Adrenal gland (tissue), 12 donors: ENCODE results near the gene FLYWCH2. TPM values are rescaled to one million over a fixed set of nuclear protein-coding genes. Genes with fewer than 3 reads are reported as not detected.

Experiments used
- DNase-seq, 7 donors: peaks; one replicate each; pipeline ENCODE4 v3.0.0-alpha.2; 2019 to 2020
- H3K27ac ChIP-seq, 5 donors: fragments of 200-600 bp; sonication (generic) in 4 of 5; 1 replicate in 3 of 5; 2 replicates in 2 of 5; pipeline versions ENCODE4 v1.5.1 to v1.8.0; 2016 to 2020; ENCODE audit warnings: mild to moderate bottlenecking in 1 of 5
- H3K27me3 ChIP-seq: fragments of 200-600 bp; 2 replicates; pipeline ENCODE4 v1.8.0; 2021
- H3K36me3 ChIP-seq, 2 donors: fragments of 200-600 bp; replicated peaks in 1 of 2; 1 replicate in 1 of 2; 2 replicates in 1 of 2; pipeline versions ENCODE4 v1.5.1 to v1.8.0; 2018 to 2022
- H3K4me1 ChIP-seq, 2 donors: fragments of 200-600 bp; replicated peaks in 1 of 2; 1 replicate in 1 of 2; 2 replicates in 1 of 2; pipeline versions ENCODE4 v1.5.1 to v1.8.0; 2018 to 2021
- H3K4me3 ChIP-seq, 4 donors: fragments of 200-600 bp; sonication (generic) in 3 of 4; one replicate each; pipeline ENCODE4 v1.5.1; 2016 to 2018
- H3K9me3 ChIP-seq, 3 donors: fragments of 200-600 bp; sonication (generic) in 1 of 3; replicated peaks in 1 of 3; 1 replicate in 2 of 3; 2 replicates in 1 of 3; pipeline versions ENCODE4 v1.5.1 to v1.8.0; 2016 to 2021
- POLR2A ChIP-seq, 2 donors: fragments of 450-650 bp; IDR thresholded peaks; one replicate each; pipeline ENCODE4 v1.6.1; 2017; ENCODE audit warnings: antibody characterized with exemption in 2 of 2, mild to moderate bottlenecking in 2 of 2, moderate library complexity in 1 of 2
- WGBS, 4 donors: extraction: QIAGEN DNeasy Blood & Tissue Kit in 2 of 4; methylation state at CpG; one replicate each; pipeline versions ENCODE4 v1.1.5 to v1.1.7; 2013 to 2017; 5-methylcytosine and 5-hydroxymethylcytosine counted together
- intact Hi-C, 2 donors: fragments of 100-400 bp; cut with DNase I; formaldehyde crosslinking; loops; one replicate each; pipeline versions ENCODE4 v1.14.1 to v1.15.0; 2022 to 2023
- polyA plus RNA-seq, 3 donors: library from polyadenylated mRNA; stranded (reverse); fragments of 200-250 nt in 2 of 3; fragments of 350-450 nt in 1 of 3; fragmentation: Illumina TruSeq in 1 of 3; extraction: RNeasy Lipid Tissue Mini Kit (QIAGEN cat#74804) in 1 of 3; gene quantifications; one replicate each; pipeline ENCODE4 v1.2.3, GENCODE V29; 2013 to 2014
- total RNA-seq, 9 donors: library from RNA; depleted of rRNA in 4 of 9; stranded (reverse); fragments of >200 nt in 4 of 9; fragments of 120-200 nt in 1 of 9; fragmentation: NEBNext Ultra II Directional in 1 of 9; extraction: Animal tissue kit (Norgen Biotek cat#: 25700) in 1 of 9; gene quantifications; one replicate each; pipeline versions ENCODE4 v1.1.0 to v1.2.4, GENCODE V29; 2013 to 2023
- TF ChIP-seq, protein P1 (sequence below), 6 experiments: fragments of 450-650 bp in 4 of 6; fragments of 200-600 bp in 2 of 6; sonication (generic) in 1 of 6; IDR thresholded peaks; 1 replicate in 5 of 6; 2 replicates in 1 of 6; pipeline versions ENCODE4 v1.5.1 to v1.8.0; 2016 to 2021; ENCODE audit warnings: antibody characterized with exemption in 6 of 6, mild to moderate bottlenecking in 2 of 6, moderate library complexity in 1 of 6
- donor health status: healthy with polysubstance abuse.
- donor health status: Bipolar disorder and iron deficiency.
- donor health status: DM: yes; HTN: yes; CAD: no.
- donor health status: DM: no; HTN: no; CAD: no.
- donor health status: DM: no; HTN: no; CAD: no.
- donor health status: DM: yes; HTN: yes; CAD: no.

The FLYWCH2 gene
- total and polyA plus RNA-seq, 12 donors = 16.7 to 232 (median 59.7) TPM

DNA sequence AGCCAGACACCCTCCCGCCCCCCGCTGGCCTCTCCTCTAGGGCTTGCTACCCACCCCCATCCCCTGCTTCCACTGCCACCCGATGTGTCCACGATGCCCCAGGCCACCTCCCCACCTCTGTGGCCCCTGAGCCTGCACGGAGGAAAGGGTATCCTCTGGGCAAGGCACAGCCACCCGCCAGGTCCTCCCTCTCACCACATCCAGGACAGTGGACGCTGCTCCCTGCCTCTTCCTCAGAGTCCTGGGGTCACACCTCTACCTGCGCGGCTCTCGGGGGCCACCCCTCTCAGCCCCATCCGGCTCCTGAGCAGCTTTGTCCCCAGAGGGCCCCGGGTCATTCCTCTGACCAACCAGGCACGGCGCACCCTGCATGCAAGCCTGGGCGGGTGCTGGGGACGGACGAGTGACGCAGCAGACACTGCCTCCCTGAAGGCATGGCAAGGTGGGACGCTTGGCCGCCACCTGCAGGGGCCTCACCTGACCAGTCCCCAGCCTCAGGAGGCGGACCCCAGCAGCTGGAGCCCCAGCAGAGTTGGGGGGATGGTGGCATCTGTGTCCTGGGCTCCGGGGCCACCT is 53.5 kb downstream of the FLYWCH2 start:
- peaks cover 0 to 78% of the 10 kb centered on the region in 2 donors for H3K36me3 ChIP-seq
- no peak overlapping the region for H3K4me3 ChIP-seq
- no peaks in the 10 kb centered on the region for H3K4me1 ChIP-seq
- DNase-seq = no peak
- H3K27me3 ChIP-seq = no peaks in the 10 kb centered on the region
- TF ChIP-seq, protein P1, sequence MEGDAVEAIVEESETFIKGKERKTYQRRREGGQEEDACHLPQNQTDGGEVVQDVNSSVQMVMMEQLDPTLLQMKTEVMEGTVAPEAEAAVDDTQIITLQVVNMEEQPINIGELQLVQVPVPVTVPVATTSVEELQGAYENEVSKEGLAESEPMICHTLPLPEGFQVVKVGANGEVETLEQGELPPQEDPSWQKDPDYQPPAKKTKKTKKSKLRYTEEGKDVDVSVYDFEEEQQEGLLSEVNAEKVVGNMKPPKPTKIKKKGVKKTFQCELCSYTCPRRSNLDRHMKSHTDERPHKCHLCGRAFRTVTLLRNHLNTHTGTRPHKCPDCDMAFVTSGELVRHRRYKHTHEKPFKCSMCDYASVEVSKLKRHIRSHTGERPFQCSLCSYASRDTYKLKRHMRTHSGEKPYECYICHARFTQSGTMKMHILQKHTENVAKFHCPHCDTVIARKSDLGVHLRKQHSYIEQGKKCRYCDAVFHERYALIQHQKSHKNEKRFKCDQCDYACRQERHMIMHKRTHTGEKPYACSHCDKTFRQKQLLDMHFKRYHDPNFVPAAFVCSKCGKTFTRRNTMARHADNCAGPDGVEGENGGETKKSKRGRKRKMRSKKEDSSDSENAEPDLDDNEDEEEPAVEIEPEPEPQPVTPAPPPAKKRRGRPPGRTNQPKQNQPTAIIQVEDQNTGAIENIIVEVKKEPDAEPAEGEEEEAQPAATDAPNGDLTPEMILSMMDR (IDR thresholded peaks at IDR 0.05) = no peak
- TF ChIP-seq POLR2A (IDR thresholded peaks at IDR 0.05) = no peak
- no peaks in the 10 kb centered on the region for H3K9me3 ChIP-seq
- 90 to 92% (median 92%) methylated on average over 15 to 22 of the region's 22 CpGs; no CpG with 5 or more reads in 1 of the 4 donors for WGBS, 4 donors
- intact Hi-C loops = no loop called here
- H3K27ac ChIP-seq = no peak overlapping the region

DNA sequence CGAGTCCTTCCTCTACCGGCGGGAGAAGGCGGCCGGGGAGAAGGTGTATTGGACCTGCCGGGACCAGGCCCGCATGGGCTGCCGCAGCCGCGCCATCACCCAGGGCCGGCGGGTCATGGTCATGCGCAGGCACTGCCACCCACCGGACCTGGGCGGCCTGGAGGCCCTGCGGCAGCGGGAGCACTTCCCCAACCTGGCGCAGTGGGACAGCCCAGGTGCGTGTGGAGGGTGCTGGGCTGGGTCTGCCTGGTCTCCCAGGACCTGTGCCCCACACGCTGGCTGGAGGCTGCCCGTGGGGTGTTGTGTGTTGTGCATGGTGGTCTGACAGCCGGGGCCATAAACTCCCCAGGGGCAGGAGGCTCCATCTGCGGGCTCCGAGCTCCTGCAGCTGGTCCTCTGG is 54.2 kb downstream of the FLYWCH2 start:
- Histone ChIP-seq H3K27ac (no peak overlapping the region), H3K9me3 (no peaks in the 10 kb centered on the region), H3K4me3 (no peak overlapping the region), H3K27me3 (no peaks in the 10 kb centered on the region), H3K36me3 (peaks cover 0 to 79% of the 10 kb centered on the region in 2 donors), H3K4me1 (no peaks in the 10 kb centered on the region)
- 92 to 93% (median 93%) methylated on average over 10 to 24 of the region's 24 CpGs; no CpG with 5 or more reads in 1 of the 4 donors for WGBS, 4 donors
- no peak for DNase-seq
- intact Hi-C loops = no loop called here
- TF ChIP-seq POLR2A (IDR thresholded peaks at IDR 0.05) = no peak
- TF ChIP-seq, protein P1 (IDR thresholded peaks at IDR 0.05) = no peak

DNA sequence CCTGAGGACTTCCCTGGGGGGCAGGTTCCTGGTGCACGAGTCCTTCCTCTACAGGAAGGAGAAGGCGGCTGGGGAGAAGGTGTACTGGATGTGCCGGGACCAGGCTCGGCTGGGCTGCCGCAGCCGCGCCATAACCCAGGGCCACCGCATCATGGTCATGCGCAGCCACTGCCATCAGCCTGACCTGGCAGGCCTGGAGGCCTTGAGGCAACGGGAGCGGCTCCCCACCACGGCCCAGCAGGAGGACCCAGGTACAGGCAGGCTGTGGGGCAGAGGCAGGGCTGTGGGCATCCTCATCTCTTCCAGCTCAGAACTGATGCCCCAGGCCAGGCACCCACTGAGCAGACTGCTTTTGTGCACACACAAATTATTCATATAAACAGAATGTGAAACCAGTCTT is 55.2 kb downstream of the FLYWCH2 start:
- no peak overlapping the region for H3K27ac ChIP-seq
- no peaks in the 10 kb centered on the region for H3K27me3 ChIP-seq
- no peak for DNase-seq
- peaks cover 0 to 74% of the 10 kb centered on the region in 2 donors for H3K36me3 ChIP-seq
- no peaks in the 10 kb centered on the region for H3K9me3 ChIP-seq
- TF ChIP-seq, protein P1 (IDR thresholded peaks at IDR 0.05) = no peak
- no peak for TF ChIP-seq POLR2A (IDR thresholded peaks at IDR 0.05)
- no peaks in the 10 kb centered on the region for H3K4me1 ChIP-seq
- 88 to 93% (median 89%) methylated on average over 5 to 12 of the region's 12 CpGs; no CpG with 5 or more reads in 1 of the 4 donors for WGBS, 4 donors
- intact Hi-C loops = no loop called here
- no peak overlapping the region for H3K4me3 ChIP-seq

DNA sequence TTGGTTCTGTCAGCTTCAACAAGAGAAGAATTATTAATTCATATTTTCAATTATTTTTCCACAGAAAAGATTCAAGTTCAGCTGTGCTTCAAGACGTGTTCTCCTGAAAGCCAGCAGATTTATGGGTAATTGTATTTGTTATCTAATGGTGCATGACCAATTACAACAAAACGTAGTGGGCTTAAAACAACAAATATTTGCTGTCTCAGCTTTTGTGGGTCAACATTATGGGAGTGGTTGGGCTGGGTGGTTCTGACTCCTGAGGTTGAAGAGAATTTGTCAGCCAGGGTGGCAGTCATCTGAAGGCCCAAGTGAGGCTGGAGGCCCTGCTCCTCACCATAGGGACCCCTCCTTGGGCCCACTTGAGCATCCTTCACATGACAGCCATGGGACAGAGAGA is 57.0 kb downstream of the FLYWCH2 start:
- Histone ChIP-seq H3K27ac (no peak overlapping the region), H3K9me3 (no peaks in the 10 kb centered on the region), H3K36me3 (peaks cover 0 to 59% of the 10 kb centered on the region in 2 donors), H3K4me3 (no peak overlapping the region), H3K27me3 (no peaks in the 10 kb centered on the region), H3K4me1 (no peaks in the 10 kb centered on the region)
- intact Hi-C loops = no loop called here
- 55 to 73% (median 65%) methylated on average over 2 of the region's 2 CpGs for WGBS, 4 donors
- DNase-seq = no peak
- TF ChIP-seq, protein P1 (IDR thresholded peaks at IDR 0.05) = no peak
- TF ChIP-seq POLR2A (IDR thresholded peaks at IDR 0.05) = no peak
